ENCODE results near the gene TRIM36. TPM values are rescaled to one million over a fixed set of nuclear protein-coding genes. Genes with fewer than 3 reads are reported as not detected.

TRIM36 gene
- total and polyA plus RNA-seq, 2 of the 8 experiments (the other 6 are each of a cell fraction or from before 2014, with no cell fraction given): 8.5 to 14.1 TPM

GRCh38 chr5:115168829-115169486 is 750 bp downstream of the TRIM36 start:
- FAIRE-seq: no peak

More at GRCh38 chr5:115168829-115169486, 750 bp downstream of the TRIM36 start:
- TF ChIP-seq CTBP2 (IDR thresholded peaks at IDR 0.05; ENCODE audit: borderline replicate concordance, insufficient read depth, insufficient read length, low read length) (no peak), HDAC2 (IDR thresholded peaks at IDR 0.05; ENCODE audit: borderline replicate concordance in 1 of 2, low read depth in 2 of 2, low read length in 2 of 2) (0 out of 4 replicates have a peak, but pooled peaks of 1 of the 2 experiments have one; percentile 17), RBBP5 (IDR thresholded peaks at IDR 0.05; ENCODE audit: borderline replicate concordance, low read depth, low read length) (no peak), TAF1 (IDR thresholded peaks at IDR 0.05; ENCODE audit: low read depth, low read length) (peak; percentile 72), SIN3A (conservative IDR thresholded peaks at IDR 0.05 in 1 of 2, IDR thresholded peaks at IDR 0.05 in 1 of 2; ENCODE audit: low read depth in 1 of 2, low read length in 2 of 2) (peak in 1 of 2 experiments; percentile 28; a peak in 1 of 4 replicates), POLR2AphosphoS5 (IDR thresholded peaks at IDR 0.05; ENCODE audit: low read depth, low read length) (0 out of 2 replicates have a peak, but pooled peaks have one; percentile 19)
- Histone ChIP-seq H2AK5ac (ENCODE audit: low read depth, low read length) (no peak overlapping the region), H3K27me3 (replicated peaks in 1 of 4; ENCODE audit: control insufficient read depth in 3 of 4, extremely low read depth in 1 of 4, insufficient read depth in 3 of 4, low read length in 3 of 4) (peaks cover 3 to 23% (median 11%) of the 10 kb centered on the region in 4 experiments), H3K4ac (replicated peaks; ENCODE audit: insufficient read length, low read depth, low read length) (no peak overlapping the region), H2BK120ac (replicated peaks; ENCODE audit: low read depth, low read length) (no peak overlapping the region), H3K9ac (replicated peaks in 1 of 4; ENCODE audit: extremely low read depth in 1 of 4, low read depth in 3 of 4, low read length in 3 of 4) (peak overlapping the region; percentile 74 to 81 (median 80)), H3K79me2 (ENCODE audit: control insufficient read depth in 1 of 2, insufficient read depth in 2 of 2, low read length in 2 of 2) (peaks cover 0 to 30% of the 10 kb centered on the region in 2 experiments; a peak in 3 of 4 replicates), H2BK5ac (ENCODE audit: low read depth, low read length) (no peak overlapping the region), H2BK15ac (ENCODE audit: low read length) (no peak overlapping the region), H3K4me1 (replicated peaks in 1 of 4; ENCODE audit: control insufficient read depth in 3 of 4, insufficient read depth in 4 of 4, low read length in 3 of 4) (peaks cover 0 to 4% (median 0%) of the 10 kb centered on the region in 4 experiments; a peak in 3 of 7 replicates), H3K27ac (ENCODE audit: low read depth, low read length) (peak overlapping the region; percentile 25; the same call in 1 of the 2 replicates), H2AFZ (ENCODE audit: low read length) (peak overlapping the region; percentile 28; the same call in 1 of the 2 replicates), H4K20me1 (replicated peaks in 1 of 2; ENCODE audit: control insufficient read depth in 1 of 2, insufficient read depth in 2 of 2, low read length in 2 of 2) (no peaks in the 10 kb centered on the region), H4K8ac (ENCODE audit: extremely low read depth, insufficient read depth, low read length) (peak overlapping the region; percentile 98), H3K56ac (replicated peaks; ENCODE audit: insufficient read length, low read depth, low read length) (peak overlapping the region; percentile 32), H2BK20ac (ENCODE audit: low read length) (no peak overlapping the region), H3K4me2 (ENCODE audit: insufficient read depth in 1 of 2, low read depth in 2 of 2, low read length in 2 of 2) (peak overlapping the region; percentile 87 to 97), H3K4me3 (ENCODE audit: extremely low read depth in 1 of 4, insufficient read depth in 2 of 4, low read depth in 3 of 4, low read length in 4 of 4) (peak overlapping the region; percentile 75 to 94 (median 90)), H3K14ac (ENCODE audit: insufficient read length) (no peak overlapping the region), H3K79me1 (ENCODE audit: low read depth, low read length) (no peaks in the 10 kb centered on the region), H3K23ac (ENCODE audit: insufficient read length) (no peak overlapping the region), H4K5ac (ENCODE audit: insufficient read length, low read depth, low read length) (no peak overlapping the region), H3K36me3 (ENCODE audit: control insufficient read depth in 2 of 4, insufficient read depth in 4 of 4, low read length in 3 of 4) (peaks cover 0 to 18% (median 5%) of the 10 kb centered on the region in 4 experiments; a peak in 3 of 8 replicates), H2BK12ac (ENCODE audit: low read depth, low read length) (no peak overlapping the region), H3K18ac (ENCODE audit: extremely low read depth, low read length) (peak overlapping the region; percentile 87; the same call in 1 of the 2 replicates), H3K9me3 (ENCODE audit: insufficient read depth in 2 of 2, low read depth in 1 of 2, low read length in 1 of 2) (peaks cover 22 to 26% of the 10 kb centered on the region in 2 experiments), H4K91ac (replicated peaks; ENCODE audit: insufficient read length, low read length) (no peak overlapping the region), H3K23me2 (ENCODE audit: low read depth, low read length) (peaks cover 16% of the 10 kb centered on the region)
- POLR2A ChIA-PET (ENCODE audit: partially characterized antibody): interaction anchor here (1.0 to 2.5 kb wide), 5 partner anchors 8 to 375 kb away, joined by 4 to 13 read pairs (median 5); partner anchors contain the start of genes FEM1C and PGGT1B
- CTCF ChIA-PET (ENCODE audit: partially characterized antibody): interaction anchor here (1.2 to 3.9 kb wide), 3 partner anchors 11 to 70 kb away, joined by 3 to 16 read pairs (median 3); no protein-coding TSS in a partner anchor
- 3% methylated on average over 29 of the region's 41 CpGs; no CpG with 5 or more reads in 1 of the 2 experiments for WGBS, 2 experiments (ENCODE audit: extremely low coverage in 1 of 2, insufficient coverage in 1 of 2, insufficient read length in 1 of 2, insufficient replicate concordance in 2 of 2, low coverage in 1 of 2, low lambda C conversion rate in 2 of 2, missing lambda C conversion rate in 1 of 2)
- DNase-seq (ENCODE audit: low read depth in 1 of 2, low spot score in 2 of 2): peak in 1 of 2 experiments; percentile 80
